Germinal center (tissue), 1 donor: ENCODE data around the gene RGS9.
A peak's percentile ranks its signal among the peaks of the same experiment; 100 is the strongest.
"Not testable (repeated sequence)": the region's sequence is repeated elsewhere in the genome, so short reads cannot be mapped to it uniquely, and the experiment has no call there.

ENCODE experiments used
- DNase-seq: peaks from one replicate; pipeline ENCODE4 v3.0.0; 2012; ENCODE audit warnings: mixed read lengths, low spot score

Gene RGS9

DNA sequence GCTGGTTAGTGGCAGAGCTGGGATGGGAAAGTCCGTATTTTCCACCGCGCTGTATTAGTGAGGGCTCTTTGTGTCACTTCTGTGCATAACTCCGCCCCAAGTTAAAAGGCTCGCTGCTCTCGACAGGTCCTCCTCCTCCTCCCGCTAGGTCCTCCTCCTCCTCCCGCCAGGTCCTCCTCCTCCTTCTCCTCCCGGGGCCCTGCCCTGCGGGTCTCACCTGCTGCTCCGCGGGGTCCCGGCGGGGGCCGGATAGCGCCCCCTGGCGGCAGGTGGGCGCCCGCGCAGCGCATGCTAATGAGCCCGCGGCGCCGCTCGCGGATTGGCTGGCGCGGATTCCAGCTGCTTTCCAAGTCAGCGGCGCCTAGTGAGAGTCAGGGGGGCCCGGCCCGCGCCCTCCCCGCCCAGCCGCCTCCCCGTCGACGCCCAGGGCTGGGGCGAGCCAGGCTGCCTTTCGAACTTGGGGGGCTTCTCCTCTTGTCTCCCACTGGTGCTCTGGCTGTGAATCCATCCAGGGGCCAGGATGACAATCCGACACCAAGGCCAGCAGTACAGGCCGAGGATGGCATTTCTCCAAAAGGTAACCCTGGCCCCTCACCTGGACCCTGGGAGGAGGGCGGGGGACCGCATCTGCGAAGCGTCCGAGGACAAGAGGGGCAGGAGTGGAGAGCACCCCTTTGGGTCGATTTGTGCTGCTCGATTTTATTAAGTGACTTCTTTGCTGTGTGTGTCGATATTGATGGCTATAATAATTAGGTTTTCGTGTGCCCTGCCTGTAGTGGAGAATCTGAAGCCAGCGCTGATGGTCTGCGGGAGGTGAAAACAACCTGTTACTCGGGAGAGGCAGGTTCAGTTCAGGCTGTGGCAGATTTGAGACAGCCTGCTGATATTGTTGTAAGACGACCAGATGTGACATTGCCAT is at the start of gene RGS9:
Gene RGS9 (plus strand): TSS at position 350 of the 919 bp plus-strand sequence. CDS start 171 bp downstream, at position 521.
- DNase-seq = peak; percentile 91

DNA sequence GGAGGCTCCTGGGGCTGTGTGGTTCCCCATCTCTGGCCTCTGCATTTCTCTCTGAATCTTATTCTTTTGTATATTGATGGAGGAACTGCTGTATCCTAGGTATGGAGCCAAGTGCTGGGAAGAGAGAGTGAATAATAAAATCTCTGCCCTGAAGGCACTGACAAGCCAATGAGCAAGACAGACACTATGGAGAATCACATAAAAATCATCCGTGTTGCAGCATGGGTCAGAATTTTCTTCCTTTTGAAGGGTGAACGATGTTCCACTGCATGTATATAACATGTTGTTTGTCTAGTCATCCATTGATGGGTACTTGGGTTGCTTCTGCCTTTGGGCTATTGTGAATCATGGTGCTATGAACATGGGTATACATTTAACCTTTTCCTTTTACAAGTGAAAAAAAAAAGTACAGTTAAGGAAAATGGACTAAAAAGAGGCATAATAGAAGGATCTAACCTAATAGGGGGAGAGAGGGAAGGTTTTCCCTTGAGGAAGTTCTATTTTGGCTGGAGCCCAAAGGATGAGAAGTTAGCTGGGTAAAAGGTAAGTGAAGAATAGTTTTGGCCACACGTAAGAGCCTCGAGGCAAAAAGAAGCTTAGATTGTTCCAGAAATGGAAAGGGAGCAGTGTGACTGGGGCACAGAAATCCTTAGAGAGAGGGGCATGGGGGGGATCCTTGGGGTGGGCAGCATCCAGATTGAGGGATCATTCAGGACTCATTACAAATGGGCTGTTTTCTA is 48.4 kb upstream of the RGS9 start:
- no peak for DNase-seq

DNA sequence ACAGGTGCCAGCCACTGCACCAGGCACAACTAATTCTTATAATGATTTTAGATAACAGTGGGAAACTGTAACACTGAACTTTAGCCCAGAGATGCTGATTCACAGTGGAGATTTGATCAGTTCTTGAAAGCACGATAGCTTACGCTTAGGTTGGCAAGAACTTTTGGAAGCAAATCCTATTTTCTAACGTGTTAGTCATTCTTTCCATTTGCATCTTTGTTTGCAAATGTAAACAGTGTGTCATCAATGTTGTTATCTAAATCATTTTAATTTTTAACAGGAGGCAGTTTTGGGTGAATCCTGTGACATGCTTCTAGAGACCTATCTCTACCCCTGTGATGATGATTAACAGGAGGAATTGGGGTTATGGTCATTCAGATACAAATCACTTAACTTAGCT is 44.9 kb upstream of the RGS9 start:
- DNase-seq = no peak

DNA sequence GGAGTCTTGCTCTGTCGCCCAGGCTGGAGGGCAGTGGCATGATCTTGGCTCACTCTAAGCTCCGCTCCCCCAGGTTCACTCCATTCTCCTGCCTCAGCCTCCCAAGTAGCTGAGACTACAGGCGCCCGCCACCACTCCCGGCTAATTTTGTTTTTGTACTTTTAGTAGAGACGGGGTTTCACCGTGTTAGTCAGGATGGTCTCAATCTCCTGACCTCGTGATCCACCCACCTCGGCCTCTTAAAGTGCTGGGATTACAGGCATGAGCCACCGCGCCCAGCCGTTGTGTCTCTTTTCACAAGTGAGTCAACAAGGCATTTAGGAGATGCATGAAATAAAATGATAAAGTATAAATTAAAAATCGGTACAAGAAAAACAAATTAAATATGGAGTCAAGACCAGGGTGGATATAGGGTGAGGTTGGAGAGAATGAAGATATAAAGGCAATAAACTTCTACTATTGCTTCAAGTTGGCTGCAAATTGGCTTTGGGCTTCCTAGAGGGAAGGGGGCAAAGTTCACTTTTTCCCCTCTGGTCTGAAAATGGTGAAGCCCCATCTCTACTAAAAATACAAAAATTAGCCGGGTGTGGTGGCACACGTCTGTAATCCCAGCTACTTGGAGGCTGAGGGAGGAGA is 44.3 kb upstream of the RGS9 start:
- not testable (repeated sequence) for DNase-seq

DNA sequence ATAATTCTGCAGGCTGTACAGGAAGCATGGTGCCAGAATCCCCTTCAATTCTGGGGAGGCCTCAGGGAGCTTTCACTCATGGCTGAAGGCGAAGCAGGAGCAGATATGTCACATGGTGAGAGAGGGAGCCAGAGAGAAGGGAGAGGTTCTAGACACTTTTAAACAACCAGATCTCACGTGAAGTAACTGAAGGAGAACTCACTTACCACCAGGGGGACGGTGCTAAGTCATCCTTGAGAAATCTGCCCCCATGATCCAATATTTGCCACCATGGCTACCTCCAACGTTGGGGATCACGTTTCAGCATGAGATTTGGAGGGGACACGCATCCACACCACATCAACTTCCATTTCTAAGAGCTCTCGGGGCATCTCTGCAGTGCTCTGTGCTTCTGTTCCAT is 43.2 kb upstream of the RGS9 start:
- no peak for DNase-seq

DNA sequence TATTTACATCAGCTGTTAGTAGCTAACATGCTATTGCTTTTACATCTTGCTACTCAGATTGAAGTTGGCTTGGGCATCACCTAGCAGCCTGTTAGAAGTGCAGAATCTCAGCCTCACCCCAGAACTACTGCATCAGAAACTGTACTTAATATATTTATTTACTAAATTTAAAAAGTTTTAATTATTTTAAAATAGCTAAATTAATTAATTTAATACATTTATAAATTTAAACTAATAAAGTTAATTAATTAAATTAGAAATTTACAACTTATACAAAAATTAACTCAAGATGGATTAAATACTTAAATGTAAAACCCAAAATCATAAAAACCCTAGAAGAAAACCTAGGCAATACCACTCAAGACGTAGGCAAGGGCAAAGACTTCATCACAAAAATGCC is 41.7 kb upstream of the RGS9 start:
- no peak for DNase-seq

DNA sequence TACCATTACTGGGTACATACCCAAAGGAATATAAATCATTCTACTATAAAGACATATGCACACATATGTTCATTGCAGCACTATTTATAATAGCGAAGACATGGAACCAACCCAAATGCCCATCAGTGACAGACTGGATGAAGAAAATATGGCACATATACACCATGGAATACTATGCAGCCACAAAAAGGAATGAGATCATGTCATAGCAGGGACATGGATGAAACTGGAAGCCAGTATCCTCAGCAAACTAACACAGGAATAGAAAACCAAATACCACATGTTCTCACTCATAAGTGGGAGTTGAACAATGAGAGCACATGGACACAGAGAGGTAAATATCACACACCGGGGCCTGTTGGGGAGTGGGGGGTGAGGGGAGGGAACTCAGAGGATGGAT is 40.8 kb upstream of the RGS9 start:
- DNase-seq = not testable (repeated sequence)

DNA sequence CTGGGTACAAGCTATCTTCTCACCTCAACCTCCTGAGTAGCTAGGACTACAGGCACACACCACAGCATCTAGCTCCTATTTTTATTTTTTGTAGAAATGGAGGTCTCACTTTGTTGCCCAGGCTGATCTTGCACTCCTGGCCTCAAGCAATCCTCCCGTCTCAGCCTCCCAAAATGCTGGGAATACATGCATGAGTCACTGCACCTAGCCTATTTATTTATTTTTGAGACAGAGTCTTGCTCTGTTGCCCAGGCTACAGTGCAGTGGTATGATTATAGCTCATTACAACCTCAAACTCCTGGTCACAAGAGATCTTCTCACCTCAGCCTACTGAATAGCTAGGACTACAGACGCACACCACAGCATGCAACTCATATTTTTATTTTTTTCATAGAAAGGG is 40.1 kb upstream of the RGS9 start:
- no peak for DNase-seq

DNA sequence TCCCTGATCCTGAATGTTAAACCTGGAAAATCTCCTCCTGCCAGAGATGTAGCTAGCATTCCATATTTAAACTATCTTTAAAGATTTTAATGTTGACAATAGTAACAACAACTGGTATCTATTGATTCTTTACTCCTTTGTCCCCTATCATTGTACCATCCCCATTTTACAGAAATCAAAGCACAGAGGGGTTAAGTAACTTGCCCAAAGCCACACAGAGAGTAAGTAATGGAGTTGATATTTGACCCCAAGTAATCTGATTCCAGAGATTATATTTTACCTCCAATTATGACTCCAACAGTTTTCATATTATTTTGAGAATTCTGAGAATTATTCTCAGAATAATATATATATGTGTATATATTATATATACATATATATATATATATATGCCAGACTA is 37.7 kb upstream of the RGS9 start:
- no peak for DNase-seq

DNA sequence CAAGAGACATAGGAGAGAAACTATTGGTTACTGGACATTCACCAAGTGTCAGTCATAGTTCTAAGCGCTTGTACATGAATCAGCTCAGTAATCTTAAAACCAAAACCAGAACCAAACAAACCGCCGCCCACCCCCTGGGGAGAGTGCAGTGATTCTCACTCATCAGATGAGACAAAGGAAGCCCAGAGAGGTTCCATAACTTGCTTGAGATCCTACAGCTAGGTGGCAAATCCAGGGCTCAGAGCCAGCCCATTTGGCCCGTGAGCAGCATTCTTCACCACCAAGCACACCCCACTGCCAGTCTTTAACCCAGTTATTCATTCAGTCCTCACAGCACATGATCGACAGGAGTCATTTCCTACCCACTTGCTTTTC is 37.2 kb upstream of the RGS9 start:
- DNase-seq = peak; percentile 65

DNA sequence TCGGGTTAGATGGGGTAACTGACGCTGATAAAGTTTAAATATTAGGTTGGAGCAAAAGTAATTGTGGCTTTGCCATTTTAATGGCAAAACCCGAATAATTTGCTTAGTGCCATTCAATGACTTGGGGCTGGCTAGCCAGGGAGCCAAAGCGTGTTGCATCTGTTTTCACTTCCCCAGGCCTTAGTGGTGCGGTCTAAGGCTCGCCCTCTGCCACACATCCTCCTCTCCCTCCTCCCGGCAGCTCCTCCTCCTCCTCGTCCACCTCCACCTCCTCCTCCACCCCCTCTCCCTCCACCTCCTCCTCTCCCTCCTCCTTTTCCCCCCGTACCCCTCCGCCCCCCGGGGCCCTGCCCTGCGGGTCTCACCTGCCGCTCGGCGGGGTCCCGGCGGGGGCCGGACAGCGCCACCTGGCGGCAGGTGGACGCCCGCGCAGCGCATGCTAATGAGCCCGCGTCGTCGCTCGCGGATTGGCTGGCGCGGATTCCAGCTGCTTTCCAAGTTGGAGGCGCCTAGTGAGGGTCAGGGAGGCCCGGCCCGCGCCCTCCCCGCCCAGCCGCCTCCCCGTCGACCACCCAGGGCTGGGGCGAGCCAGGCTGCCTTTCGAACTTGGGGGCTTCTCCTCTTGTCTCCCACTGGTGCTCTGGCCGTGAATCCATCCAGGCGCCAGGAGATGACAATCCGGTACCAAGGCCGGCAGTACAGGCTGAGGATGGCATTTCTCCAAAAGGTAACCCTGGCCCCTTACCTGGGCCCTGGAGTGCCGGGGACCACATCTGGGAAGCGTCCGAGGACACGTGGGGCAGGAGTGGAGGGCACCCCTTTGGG is 36.6 kb upstream of the RGS9 start:
- DNase-seq = peak; percentile 90

DNA sequence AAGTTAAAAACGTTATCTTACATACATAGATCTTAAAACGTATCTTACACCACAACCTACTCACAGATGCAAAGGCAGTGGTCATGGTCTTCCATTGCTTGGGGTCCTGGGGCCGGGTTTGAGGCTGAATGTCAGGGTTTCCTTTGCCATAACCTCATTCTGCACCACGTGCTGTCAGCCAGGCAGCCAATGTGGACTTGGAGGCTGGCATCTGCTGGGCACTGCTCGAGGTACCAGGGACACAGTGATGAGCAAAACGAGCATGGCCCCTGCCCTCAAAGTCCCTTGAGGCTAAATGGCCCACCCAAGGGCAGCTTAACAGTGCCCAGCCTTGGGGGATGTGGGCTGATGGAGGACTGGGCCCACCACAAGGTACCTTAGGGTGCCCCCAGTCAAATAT is 35.8 kb upstream of the RGS9 start:
- no peak for DNase-seq

DNA sequence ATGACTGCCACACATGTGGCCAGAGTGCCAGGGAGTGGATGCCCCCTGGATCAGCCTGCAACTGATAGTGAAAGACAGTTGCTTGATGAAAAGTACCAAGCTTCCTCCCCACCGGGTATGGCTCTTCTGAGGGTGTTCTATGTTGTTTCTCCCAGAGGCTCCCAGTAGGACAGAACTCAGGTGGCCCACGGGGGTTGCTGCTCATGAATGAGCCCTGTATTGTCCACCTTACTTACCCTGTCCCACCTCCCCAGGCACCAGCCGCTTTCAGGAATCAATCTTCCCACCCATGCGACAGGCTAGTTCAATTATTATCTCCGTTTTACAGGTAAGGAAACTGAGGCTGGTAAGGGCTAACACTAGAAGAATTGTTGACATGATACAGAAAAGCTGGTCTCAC is 34.9 kb upstream of the RGS9 start:
- DNase-seq = no peak

DNA sequence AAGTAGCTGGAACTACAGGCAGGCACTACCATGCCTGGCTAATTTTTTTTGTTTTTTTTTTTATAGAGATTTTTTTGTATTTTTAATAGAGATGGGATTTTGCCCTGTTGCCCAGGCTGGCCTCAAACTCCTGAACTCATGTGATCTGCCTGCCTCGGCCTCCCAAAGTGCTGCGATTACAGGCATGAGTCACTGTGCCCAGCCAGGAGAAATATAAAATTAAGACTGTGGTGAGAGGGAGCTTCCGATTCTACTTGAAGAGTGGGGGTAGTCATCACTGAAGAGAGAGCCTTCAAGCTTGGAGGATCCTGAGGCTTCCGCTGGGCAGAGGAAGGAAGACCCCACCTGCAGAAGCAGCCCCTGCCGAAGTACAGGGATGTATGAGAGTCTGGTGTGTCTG is 34.4 kb upstream of the RGS9 start:
- no peak for DNase-seq

DNA sequence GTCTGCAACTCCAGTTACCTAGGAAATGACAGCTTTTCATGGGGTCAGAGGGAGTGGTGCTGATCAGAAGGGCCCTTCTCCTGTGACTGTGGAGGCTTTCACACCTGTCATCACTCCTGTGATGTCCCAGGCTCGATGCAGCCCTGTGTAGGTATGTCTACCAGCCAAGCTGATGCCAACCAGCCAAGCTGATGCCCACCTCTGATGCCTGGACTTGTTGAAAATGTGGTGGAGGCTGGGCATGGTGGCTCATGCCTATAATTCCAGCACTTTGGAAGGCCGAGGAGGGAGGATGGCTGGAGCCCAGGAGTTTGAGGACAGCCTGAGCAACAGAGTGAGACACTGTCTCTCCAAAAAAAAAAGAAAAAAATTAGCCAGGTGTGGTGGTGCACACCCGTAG is 33.7 kb upstream of the RGS9 start:
- DNase-seq = no peak

DNA sequence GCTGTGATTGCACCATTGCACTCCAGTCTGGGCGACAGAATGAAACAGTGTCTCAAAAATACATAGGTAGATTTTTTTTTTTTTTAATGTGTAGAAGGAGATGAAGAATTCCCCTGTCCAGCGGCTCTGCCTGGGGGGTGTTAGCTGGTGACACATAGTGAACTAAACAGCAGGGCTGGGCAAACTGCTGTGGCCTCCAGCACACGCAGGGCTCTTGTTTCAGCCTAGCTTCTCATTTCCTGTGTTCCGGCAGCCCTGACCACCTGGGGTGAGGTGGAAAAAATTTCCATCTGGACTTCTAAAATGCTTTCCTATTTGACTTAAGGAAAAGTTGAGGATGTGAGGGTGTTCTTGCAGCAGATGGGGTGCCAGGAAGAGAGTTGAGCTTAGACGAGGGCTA is 33.3 kb upstream of the RGS9 start:
- DNase-seq = no peak

DNA sequence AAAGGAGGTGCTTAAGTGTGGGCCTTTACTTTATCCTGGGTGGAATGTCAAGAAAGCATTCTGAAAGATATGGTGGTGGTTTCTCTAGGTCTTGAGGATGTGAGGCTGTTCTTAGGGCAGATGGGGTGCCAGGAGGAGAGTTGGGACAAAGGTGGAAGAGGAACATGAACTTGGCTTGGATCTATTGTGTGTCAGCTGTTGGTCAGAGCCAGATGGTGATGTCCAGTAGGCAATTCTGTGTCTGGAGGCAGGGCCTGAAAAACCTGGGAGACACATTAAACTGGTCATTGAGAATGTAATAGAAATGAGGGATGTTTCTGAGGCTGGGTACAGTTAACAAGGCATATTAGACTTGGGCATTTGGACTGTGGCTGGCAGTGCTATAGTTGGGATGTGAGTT is 32.6 kb upstream of the RGS9 start:
- no peak for DNase-seq

DNA sequence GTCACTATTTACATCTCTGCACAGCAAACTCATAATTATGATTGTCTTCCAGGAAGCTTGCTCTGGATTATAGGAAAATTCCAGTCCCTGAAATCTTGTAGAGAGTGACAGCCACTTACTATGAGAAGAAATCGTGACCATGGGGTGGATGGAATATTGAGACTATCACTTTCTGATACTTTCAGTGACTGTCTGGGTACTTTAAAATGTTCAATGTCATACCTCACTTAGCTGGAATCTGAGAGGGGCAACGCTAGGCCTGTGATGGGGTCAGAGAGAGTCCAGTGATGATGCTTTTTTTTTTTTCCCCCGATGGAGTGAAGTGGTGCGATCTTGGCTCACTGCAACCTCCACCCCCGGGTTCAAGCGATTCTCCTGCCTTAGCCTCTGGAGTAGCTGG is 32.2 kb upstream of the RGS9 start:
- no peak for DNase-seq

DNA sequence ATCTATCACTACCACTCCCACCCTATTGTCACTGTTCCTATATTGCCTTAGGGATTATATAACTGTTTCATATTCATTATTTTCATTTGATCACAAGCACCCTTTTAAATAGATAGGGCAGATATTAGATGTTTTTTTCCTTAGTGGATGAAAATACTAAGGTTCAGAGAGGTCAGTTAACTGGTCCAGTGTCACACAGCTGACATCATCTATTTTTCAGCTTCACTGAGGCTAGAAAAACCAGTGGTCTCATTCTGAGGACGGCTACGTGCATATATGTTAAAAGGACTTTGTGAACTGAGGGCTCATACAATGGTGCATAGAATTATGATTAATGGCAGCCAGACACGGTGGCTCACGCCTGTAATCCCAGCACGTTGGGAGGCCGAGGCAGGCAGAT is 29.0 kb upstream of the RGS9 start:
- DNase-seq = no peak

DNA sequence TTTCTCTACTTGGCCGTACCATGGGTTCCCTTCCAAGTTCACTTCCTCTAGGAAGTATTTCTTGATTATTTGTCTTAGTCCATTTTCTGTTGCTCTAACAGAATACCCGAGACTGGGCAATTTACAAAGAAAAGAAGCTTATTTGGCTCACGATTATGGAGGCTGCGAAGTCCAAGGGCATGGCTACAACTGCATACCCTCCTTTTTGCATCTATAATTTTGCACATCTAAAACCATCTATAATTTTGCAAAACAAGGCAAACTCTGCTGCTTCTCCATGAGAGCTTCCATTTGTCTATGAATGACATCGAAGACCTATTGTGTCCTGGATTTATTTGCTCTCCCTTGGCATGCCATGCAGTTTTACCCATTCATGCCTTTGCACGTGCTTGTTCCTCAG is 27.6 kb upstream of the RGS9 start:
- DNase-seq = no peak

DNA sequence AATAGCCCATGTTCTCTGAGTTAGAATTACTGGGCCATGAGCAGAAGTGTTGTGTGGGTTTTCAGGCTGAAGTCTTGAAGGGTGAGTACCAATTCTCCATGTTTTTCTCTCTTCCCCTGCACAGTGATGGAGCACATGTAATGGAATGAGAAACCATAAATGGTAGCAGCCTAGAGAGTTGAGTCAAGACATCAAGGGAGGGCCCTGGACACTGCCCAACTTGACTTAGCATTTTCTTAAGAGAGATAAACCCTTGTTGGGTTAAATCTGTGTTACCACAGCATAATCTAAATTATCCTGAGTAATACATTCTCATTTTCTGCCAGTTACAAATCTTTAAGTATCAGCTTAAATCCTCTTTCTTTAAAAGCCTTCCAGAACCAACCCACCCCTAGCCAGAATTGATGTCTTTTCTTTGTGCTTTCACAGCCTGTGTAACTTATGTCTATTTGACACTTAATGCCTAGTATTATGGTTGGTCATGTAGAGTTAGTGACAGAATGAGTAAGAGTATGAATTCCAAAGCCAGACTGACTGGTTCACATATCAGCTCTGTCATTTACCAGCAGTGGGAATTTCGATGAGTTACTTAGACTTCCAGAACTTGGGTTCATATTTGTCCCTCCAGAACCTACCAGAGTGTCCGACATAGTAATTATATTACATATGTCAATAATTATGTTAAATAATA is 27.0 kb upstream of the RGS9 start:
- no peak for DNase-seq

DNA sequence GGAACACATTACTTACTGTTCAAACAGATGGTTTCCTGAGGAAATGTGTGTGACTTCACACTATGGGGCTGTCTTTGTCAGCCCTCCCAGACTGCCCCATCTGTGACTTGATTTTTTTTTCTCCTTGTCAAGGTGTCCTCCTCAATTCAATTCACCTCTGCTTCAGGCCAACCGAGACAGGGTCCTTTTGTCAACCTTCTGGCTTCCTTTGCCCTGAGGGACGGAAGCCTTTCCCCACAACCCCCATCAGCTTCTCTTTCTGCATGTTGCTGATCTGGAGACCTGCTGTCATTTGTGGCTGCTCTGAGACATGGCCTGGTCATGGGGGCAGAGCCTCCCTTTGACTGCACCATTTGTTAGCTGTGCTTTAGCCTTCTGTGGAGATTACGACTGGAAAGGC is 21.3 kb upstream of the RGS9 start:
- DNase-seq = no peak
